Common myeloid progenitor, CD34-positive (primary cell): ENCODE data around the gene SLC12A5.

Source experiments
- CTCF ChIA-PET: fragments of 350-600 bp; sonication (Branson Sonifier 250); formaldehyde crosslinking; loops from one replicate; lab custom pipeline; 2021; ENCODE audit warnings: antibody characterized with exemption; lab: Charles Lee
- POLR2A ChIA-PET: fragments of 350-600 bp; sonication (Branson Sonifier 250); formaldehyde crosslinking; loops from one replicate; lab custom pipeline; 2021; ENCODE audit warnings: antibody characterized with exemption; lab: Charles Lee
- DNase-seq, 3 donors: peaks; one replicate each; pipeline versions ENCODE4 v3.0.0 to v3.0.0-alpha.2; 2013
- H3K27ac ChIP-seq, 2 experiments: 1 replicate in 1 of 2; 2 replicates in 1 of 2; pipeline ENCODE4 v1.7.0; 2013; ENCODE audit warnings: inconsistent platforms in 2 of 2, low read length in 2 of 2, mild to moderate bottlenecking in 2 of 2, low read depth in 1 of 2, moderate library complexity in 1 of 2; ENCODE audit not compliant: severe bottlenecking in 2 of 2, insufficient read depth in 1 of 2, poor library complexity in 1 of 2
- H3K27me3 ChIP-seq, 5 experiments: replicated peaks in 2 of 5; 1 replicate in 3 of 5; 2 replicates in 2 of 5; pipeline versions ENCODE4 v1.6.1 to v1.7.0; 2013; ENCODE audit warnings: low read length in 4 of 5, mild to moderate bottlenecking in 2 of 5, moderate library complexity in 2 of 5, inconsistent platforms in 1 of 5; ENCODE audit not compliant: insufficient read depth in 5 of 5, control insufficient read depth in 4 of 5
- H3K36me3 ChIP-seq, 4 experiments: 1 replicate in 2 of 4; 2 replicates in 2 of 4; pipeline versions ENCODE4 v1.6.1 to v1.7.0; 2013; ENCODE audit warnings: low read length in 3 of 4, control low read depth in 1 of 4, mild to moderate bottlenecking in 1 of 4; ENCODE audit not compliant: control insufficient read depth in 4 of 4, insufficient read depth in 4 of 4
- H3K4me1 ChIP-seq, 4 experiments: 1 replicate in 3 of 4; 2 replicates in 1 of 4; pipeline versions ENCODE4 v1.6.1 to v1.7.1; 2013; ENCODE audit warnings: low read length in 3 of 4, mild to moderate bottlenecking in 3 of 4, control low read depth in 1 of 4, inconsistent platforms in 1 of 4, moderate library complexity in 1 of 4; ENCODE audit not compliant: control insufficient read depth in 4 of 4, insufficient read depth in 4 of 4; ENCODE audit errors: control extremely low read depth in 1 of 4
- H3K4me3 ChIP-seq, 7 experiments: 1 replicate in 4 of 7; 2 replicates in 3 of 7; pipeline versions ENCODE4 v1.5.1 to v1.7.0; 2013; ENCODE audit warnings: mild to moderate bottlenecking in 7 of 7, low read length in 6 of 7, moderate library complexity in 6 of 7, inconsistent platforms in 2 of 7, low read depth in 2 of 7, control low read depth in 1 of 7; ENCODE audit not compliant: insufficient read depth in 4 of 7, control insufficient read depth in 1 of 7; ENCODE audit errors: extremely low read depth in 1 of 7
- H3K9me3 ChIP-seq, 5 experiments: 1 replicate in 4 of 5; 2 replicates in 1 of 5; pipeline versions ENCODE4 v1.6.1 to v1.7.1; 2013; ENCODE audit warnings: low read length in 4 of 5, mild to moderate bottlenecking in 2 of 5, inconsistent platforms in 1 of 5, low read depth in 1 of 5, moderate library complexity in 1 of 5; ENCODE audit not compliant: control insufficient read depth in 4 of 5, insufficient read depth in 2 of 5; ENCODE audit errors: control extremely low read depth in 1 of 5
- WGBS: methylation state at CpG from one replicate; pipeline ENCODE4 v1.1.5; 2013; ENCODE audit not compliant: insufficient coverage; 5-methylcytosine and 5-hydroxymethylcytosine counted together

SLC12A5 gene

GRCh38 chr20:46011631-46012482 is 17.2 kb upstream of the SLC12A5 start:
- peaks cover 0 to 81% (median 42%) of the 10 kb centered on the region in 5 experiments for H3K27me3 ChIP-seq

GRCh38 chr20:46012921-46013320 is 16.1 kb upstream of the SLC12A5 start:
- WGBS: 40% methylated on average over 8 of the region's 10 CpGs
- DNase-seq: no peak

More at GRCh38 chr20:46011631-46012482, 17.2 kb upstream of the SLC12A5 start:
- peak in 2 of 3 donors; percentile 67 to 70 for DNase-seq
- no peaks in the 10 kb centered on the region for H3K36me3 ChIP-seq
- ChIA-PET CTCF (interaction anchor here (0.6 to 22.3 kb wide), 6 partner anchors 10 to 74 kb away, joined by 3 to 656 read pairs (median 4); partner anchors contain the start of gene ZNF335), POLR2A (no interaction called here)
- H3K9me3 ChIP-seq: no peaks in the 10 kb centered on the region
- no peak overlapping the region for H3K27ac ChIP-seq
- no peak overlapping the region for H3K4me3 ChIP-seq
- H3K4me1 ChIP-seq: peaks cover 0 to 46% (median 30%) of the 10 kb centered on the region in 4 experiments
- 18% methylated on average over 55 of the region's 57 CpGs for WGBS

GRCh38 chr20:46013322-46013828 is 15.6 kb upstream of the SLC12A5 start:
- CTCF ChIA-PET: interaction anchor here (0.7 to 22.3 kb wide), 13 partner anchors 9 to 336 kb away, joined by 3 to 656 read pairs (median 4); partner anchors contain the start of gene ZNF335
- POLR2A ChIA-PET: interaction anchor here (0.7 to 1.4 kb wide), 2 partner anchors 18 to 26 kb away, joined by 3 to 4 read pairs; no protein-coding TSS in a partner anchor
- Histone ChIP-seq H3K4me1 (peaks cover 0 to 37% (median 21%) of the 10 kb centered on the region in 4 experiments), H3K4me3 (peak overlapping the region in 1 of 7 experiments; percentile 50), H3K27me3 (peaks cover 0 to 67% (median 34%) of the 10 kb centered on the region in 5 experiments), H3K27ac (no peak overlapping the region), H3K9me3 (no peaks in the 10 kb centered on the region), H3K36me3 (no peaks in the 10 kb centered on the region)
- 11% methylated on average over 22 of the region's 29 CpGs for whole genome bisulfite sequencing
- no peak for DNase-seq

More at GRCh38 chr20:46012921-46013320, 16.1 kb upstream of the SLC12A5 start:
- ChIA-PET POLR2A (interaction anchor here (0.7 to 1.4 kb wide), 2 partner anchors 18 to 26 kb away, joined by 3 to 4 read pairs; no protein-coding TSS in a partner anchor), CTCF (interaction anchor here (0.7 to 22.3 kb wide), 11 partner anchors 10 to 337 kb away, joined by 3 to 656 read pairs (median 4); partner anchors contain the start of gene ZNF335)
- Histone ChIP-seq H3K9me3 (no peaks in the 10 kb centered on the region), H3K36me3 (no peaks in the 10 kb centered on the region), H3K4me3 (no peak overlapping the region), H3K27me3 (peaks cover 0 to 72% (median 36%) of the 10 kb centered on the region in 5 experiments), H3K27ac (no peak overlapping the region), H3K4me1 (peaks cover 0 to 42% (median 26%) of the 10 kb centered on the region in 4 experiments)

GRCh38 chr20:46013829-46014516 is 15.0 kb upstream of the SLC12A5 start:
- no peak overlapping the region for H3K27ac ChIP-seq
- peak overlapping the region in 2 of 7 experiments; percentile 19 to 50 for H3K4me3 ChIP-seq
- no peaks in the 10 kb centered on the region for H3K9me3 ChIP-seq
- ChIA-PET POLR2A (interaction anchor here (1.4 kb wide), 1 partner anchor 19 kb away, joined by 3 read pairs; no protein-coding TSS in a partner anchor), CTCF (interaction anchor here (0.7 to 22.3 kb wide), 21 partner anchors 9 to 644 kb away, joined by 3 to 656 read pairs (median 4); partner anchors contain the start of genes SLC12A5 and ZNF335)
- WGBS: 2% methylated on average over 61 of the region's 67 CpGs
- peaks cover 0 to 31% (median 15%) of the 10 kb centered on the region in 4 experiments for H3K4me1 ChIP-seq
- peak; percentile 76 to 85 (median 80) for DNase-seq
- no peaks in the 10 kb centered on the region for H3K36me3 ChIP-seq
- peaks cover 0 to 62% (median 31%) of the 10 kb centered on the region in 5 experiments for H3K27me3 ChIP-seq

GRCh38 chr20:46014517-46015396 is 14.3 kb upstream of the SLC12A5 start:
- H3K4me1 ChIP-seq: peaks cover 0 to 27% (median 14%) of the 10 kb centered on the region in 4 experiments
- WGBS: 80% methylated on average over 4 of the region's 7 CpGs
- H3K27me3 ChIP-seq: peaks cover 0 to 54% (median 24%) of the 10 kb centered on the region in 5 experiments
- H3K27ac ChIP-seq: no peak overlapping the region
- ChIA-PET CTCF (interaction anchor here (0.7 to 22.3 kb wide), 16 partner anchors 8 to 645 kb away, joined by 3 to 656 read pairs (median 4); partner anchors contain the start of genes SLC12A5 and ZNF335), POLR2A (no interaction called here)
- no peak for DNase-seq
- no peaks in the 10 kb centered on the region for H3K36me3 ChIP-seq
- no peaks in the 10 kb centered on the region for H3K9me3 ChIP-seq
- no peak overlapping the region for H3K4me3 ChIP-seq

- H3K27me3 ChIP-seq: peaks cover 0 to 36% (median 9%) of the 10 kb centered on the region in 5 experiments
Measured at GRCh38 chr20:46017272-46017671, 11.7 kb upstream of the SLC12A5 start.

More at GRCh38 chr20:46017272-46017671, 11.7 kb upstream of the SLC12A5 start:
- H3K9me3 ChIP-seq: no peaks in the 10 kb centered on the region
- ChIA-PET POLR2A (no interaction called here), CTCF (interaction anchor here (0.8 to 3.6 kb wide), 6 partner anchors 10 to 78 kb away, joined by 3 to 19 read pairs (median 4); no protein-coding TSS in a partner anchor)
- no CpG with 5 or more reads among the region's 4 CpGs for WGBS
- peaks cover 0 to 23% (median 18%) of the 10 kb centered on the region in 4 experiments for H3K4me1 ChIP-seq
- no peaks in the 10 kb centered on the region for H3K36me3 ChIP-seq
- DNase-seq: no peak
- H3K4me3 ChIP-seq: no peak overlapping the region
- no peak overlapping the region for H3K27ac ChIP-seq
